SK-N-SH treated with all-trans-retinoic acid at 6 μM for 48 hours (cell line): ENCODE data around the gene TSPAN3.

Source experiments
- ATAC-seq: fragments of 200-7000 bp; cut with Tn5 transposase; 3 replicates; pipeline ENCODE4 v1.9.1; 2020; ENCODE audit warnings: mild to moderate bottlenecking, moderate library complexity
- ARNTL ChIP-seq: fragments of 450-650 bp; formaldehyde crosslinking; IDR thresholded peaks from 2 replicates; pipeline ENCODE4 v1.5.0; 2020; ENCODE audit warnings: low read depth, mild to moderate bottlenecking, moderate library complexity, borderline replicate concordance
- BACH2 ChIP-seq: fragments of 250-450 bp; sonication (Bioruptor Pico); IDR thresholded peaks from 2 replicates; pipeline ENCODE4 v1.9.0; 2021; ENCODE audit warnings: mild to moderate bottlenecking, borderline replicate concordance
- CREB5 ChIP-seq: fragments of 250-450 bp; sonication (Bioruptor Pico); IDR thresholded peaks from 2 replicates; pipeline ENCODE4 v1.5.1; 2020; ENCODE audit warnings: low read depth, mild to moderate bottlenecking, moderate library complexity
- CSDC2 ChIP-seq: fragments of 250-450 bp; sonication (Bioruptor Pico); IDR thresholded peaks from 2 replicates; pipeline ENCODE4 v1.5.0; 2020; ENCODE audit warnings: mild to moderate bottlenecking, moderate library complexity
- ESRRG ChIP-seq: fragments of 250-450 bp; sonication (Bioruptor Pico); IDR thresholded peaks from 2 replicates; pipeline ENCODE4 v1.6.1; 2021; ENCODE audit warnings: mild to moderate bottlenecking
- GLIS3 ChIP-seq: fragments of 250-450 bp; sonication (Bioruptor Pico); IDR thresholded peaks from 2 replicates; pipeline ENCODE4 v1.5.0; 2020; ENCODE audit warnings: mild to moderate bottlenecking, moderate library complexity
- ISL1 ChIP-seq: fragments of 250-450 bp; sonication (Bioruptor Pico); IDR thresholded peaks from 2 replicates; pipeline ENCODE4 v2.1.2; 2022; ENCODE audit warnings: mild to moderate bottlenecking, moderate library complexity
- OSR1 ChIP-seq: fragments of 250-450 bp; sonication (Bioruptor Pico); IDR thresholded peaks from 2 replicates; pipeline ENCODE4 v1.8.0; 2022; ENCODE audit warnings: moderate library complexity, mild to moderate bottlenecking, inconsistent platforms
- PPARA ChIP-seq: fragments of 250-450 bp; sonication (Bioruptor Pico); IDR thresholded peaks from 2 replicates; pipeline ENCODE4 v1.5.0; 2020; ENCODE audit warnings: mild to moderate bottlenecking, borderline replicate concordance
- TCF4 ChIP-seq: fragments of 250-450 bp; sonication (Bioruptor Pico); IDR thresholded peaks from 2 replicates; pipeline ENCODE4 v1.8.0; 2021; ENCODE audit warnings: mild to moderate bottlenecking, moderate library complexity, borderline replicate concordance
- TOX ChIP-seq: fragments of 250-450 bp; sonication (Bioruptor Pico); IDR thresholded peaks from 2 replicates; pipeline ENCODE4 v1.8.0; 2021; ENCODE audit warnings: mild to moderate bottlenecking, moderate library complexity, borderline replicate concordance
- ZC3H10 ChIP-seq: fragments of 250-450 bp; sonication (Bioruptor Pico); IDR thresholded peaks from 2 replicates; pipeline ENCODE4 v1.5.1; 2021; ENCODE audit warnings: mild to moderate bottlenecking, moderate library complexity
- ZFP3 ChIP-seq: fragments of 250-450 bp; sonication (Bioruptor Pico); IDR thresholded peaks from 2 replicates; pipeline ENCODE4 v1.5.0; 2020; ENCODE audit warnings: mild to moderate bottlenecking, moderate library complexity
- ZNF565 ChIP-seq: fragments of 450-650 bp; formaldehyde crosslinking; conservative IDR thresholded peaks from 2 replicates; pipeline ENCODE4 v1.5.0; 2020; ENCODE audit warnings: low read depth, mild to moderate bottlenecking, moderate library complexity
- ZNF70 ChIP-seq: fragments of 450-650 bp; formaldehyde crosslinking; IDR thresholded peaks from 2 replicates; pipeline ENCODE4 v1.5.0; 2020; ENCODE audit warnings: mild to moderate bottlenecking, moderate library complexity
- ZNF8 ChIP-seq: fragments of 450-650 bp; formaldehyde crosslinking; IDR thresholded peaks from 2 replicates; pipeline ENCODE4 v1.5.0; 2020; ENCODE audit warnings: mild to moderate bottlenecking, moderate library complexity
- TF ChIP-seq, protein P1 (sequence below): fragments of 250-450 bp; sonication (Bioruptor Pico); IDR thresholded peaks from 2 replicates; pipeline ENCODE4 v1.5.1; 2021; ENCODE audit warnings: mild to moderate bottlenecking, moderate library complexity
- TF ChIP-seq, protein P2 (sequence below): fragments of 250-450 bp; sonication (Bioruptor Pico); IDR thresholded peaks from 2 replicates; pipeline ENCODE4 v1.8.0; 2021; ENCODE audit warnings: low read depth, mild to moderate bottlenecking, moderate library complexity, borderline replicate concordance
- TF ChIP-seq, protein P3 (sequence below): fragments of 250-450 bp; sonication (Bioruptor Pico); IDR thresholded peaks from 2 replicates; pipeline ENCODE4 v1.5.0; 2020; ENCODE audit warnings: mild to moderate bottlenecking, moderate library complexity
- TF ChIP-seq, protein P4 (sequence below): fragments of 250-450 bp; sonication (Bioruptor Pico); IDR thresholded peaks from 2 replicates; pipeline ENCODE4 v1.8.0; 2020; ENCODE audit warnings: mild to moderate bottlenecking, moderate library complexity, borderline replicate concordance

The TSPAN3 gene

GRCh38 chr15:77066971-77067690, 3.8 kb downstream of the TSPAN3 start:
- TF ChIP-seq BACH2 (CRISPR knock-in tag), result no peak
- TF ChIP-seq ISL1 (CRISPR knock-in tag), result 0 out of 2 replicates have a peak, but pooled peaks have one; percentile 20
- no peak for ATAC-seq

DNA sequence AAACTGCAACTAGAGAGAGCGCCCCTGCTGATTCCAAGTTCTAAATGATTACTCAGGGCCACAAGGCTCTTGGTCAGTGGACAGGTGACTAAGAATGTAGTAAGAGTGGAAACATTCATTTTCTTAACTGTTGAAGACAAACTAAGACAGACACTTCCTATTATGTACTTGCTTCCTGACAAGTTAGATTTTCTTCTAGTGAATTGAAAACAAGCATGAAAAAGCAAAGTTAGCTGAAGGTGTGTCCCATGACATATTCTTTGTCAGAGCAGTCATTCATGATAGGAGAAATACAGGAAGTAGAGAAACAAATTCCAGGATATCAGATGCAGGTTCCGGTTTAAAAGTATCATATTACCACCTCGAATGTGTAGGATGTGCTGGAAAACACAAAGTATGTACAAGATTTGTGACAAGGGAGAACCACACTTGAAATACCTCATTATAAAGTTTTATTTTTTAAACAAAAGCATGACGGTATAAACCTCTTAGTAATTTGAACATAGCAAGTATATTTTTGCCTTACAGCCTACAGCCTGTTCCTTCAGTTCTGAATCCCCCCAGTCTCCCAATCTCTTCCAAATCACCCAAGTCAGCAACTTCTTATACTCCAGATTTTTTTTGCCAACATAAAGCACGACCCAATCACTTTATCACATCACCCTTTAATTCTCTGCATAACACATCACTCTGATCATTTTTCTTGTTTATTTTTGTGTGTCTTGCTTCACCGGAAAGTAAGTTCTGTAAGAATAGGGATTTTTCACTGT, 6.2 kb downstream of the TSPAN3 start:
- TF ChIP-seq TCF4, result no peak
- TF ChIP-seq CREB5 (CRISPR knock-in tag), result no peak
- TF ChIP-seq, protein P1, sequence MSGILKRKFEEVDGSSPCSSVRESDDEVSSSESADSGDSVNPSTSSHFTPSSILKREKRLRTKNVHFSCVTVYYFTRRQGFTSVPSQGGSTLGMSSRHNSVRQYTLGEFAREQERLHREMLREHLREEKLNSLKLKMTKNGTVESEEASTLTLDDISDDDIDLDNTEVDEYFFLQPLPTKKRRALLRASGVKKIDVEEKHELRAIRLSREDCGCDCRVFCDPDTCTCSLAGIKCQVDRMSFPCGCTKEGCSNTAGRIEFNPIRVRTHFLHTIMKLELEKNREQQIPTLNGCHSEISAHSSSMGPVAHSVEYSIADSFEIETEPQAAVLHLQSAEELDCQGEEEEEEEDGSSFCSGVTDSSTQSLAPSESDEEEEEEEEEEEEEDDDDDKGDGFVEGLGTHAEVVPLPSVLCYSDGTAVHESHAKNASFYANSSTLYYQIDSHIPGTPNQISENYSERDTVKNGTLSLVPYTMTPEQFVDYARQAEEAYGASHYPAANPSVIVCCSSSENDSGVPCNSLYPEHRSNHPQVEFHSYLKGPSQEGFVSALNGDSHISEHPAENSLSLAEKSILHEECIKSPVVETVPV (CRISPR knock-in tag), result no peak
- TF ChIP-seq, all 23 proteins: peak for 0
- peak; percentile 51 for ATAC-seq

DNA sequence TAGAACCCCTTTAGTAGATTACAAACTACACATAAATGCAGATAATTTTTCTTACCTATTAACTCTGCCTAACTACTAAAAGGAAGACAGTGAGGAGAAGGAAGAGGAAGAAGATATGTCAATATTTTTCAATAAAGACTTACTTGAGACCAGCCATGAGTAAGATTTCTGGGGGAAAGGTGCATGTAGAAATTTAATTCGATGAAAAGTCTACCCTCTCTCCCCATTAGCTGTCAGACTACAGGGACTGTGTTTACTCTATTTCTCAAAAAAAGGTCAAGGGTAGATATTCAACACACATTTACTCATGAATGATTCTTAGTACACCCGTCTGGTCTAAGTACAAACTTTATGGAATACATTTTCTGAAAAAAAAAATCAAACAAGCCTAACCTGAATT, 6.8 kb downstream of the TSPAN3 start:
- ATAC-seq, result no peak
- TF ChIP-seq ARNTL (CRISPR knock-in tag) (no peak), ZNF70 (CRISPR knock-in tag) (no peak), GLIS3 (CRISPR knock-in tag) (no peak), TOX (no peak), CSDC2 (CRISPR knock-in tag) (no peak)

DNA sequence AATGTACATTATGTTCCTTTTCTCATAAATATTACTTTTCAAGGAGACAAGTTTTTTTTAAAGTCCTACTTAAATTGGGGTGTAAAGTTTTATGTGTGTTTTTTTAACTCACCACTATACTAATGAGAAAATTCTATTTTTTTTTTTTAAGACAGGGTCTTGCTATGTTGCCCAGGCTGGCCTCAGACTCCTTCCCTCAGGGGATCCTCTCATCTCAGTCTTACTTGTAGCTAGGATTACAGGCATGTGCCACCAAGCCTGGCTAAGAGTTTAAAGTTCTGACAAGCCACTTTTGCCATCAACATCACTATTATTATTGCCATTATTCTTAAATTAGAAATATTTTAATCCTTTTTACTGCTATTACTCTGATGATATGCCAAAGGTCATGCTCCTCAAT, 7.7 kb downstream of the TSPAN3 start:
- TF ChIP-seq CREB5 (CRISPR knock-in tag) (no peak), ZNF8 (CRISPR knock-in tag) (no peak), BACH2 (CRISPR knock-in tag) (no peak), OSR1 (CRISPR knock-in tag) (no peak), ZC3H10 (CRISPR knock-in tag) (no peak), ZNF565 (no peak), PPARA (CRISPR knock-in tag) (no peak), TCF4 (no peak), ESRRG (CRISPR knock-in tag) (no peak), ISL1 (CRISPR knock-in tag) (no peak), ARNTL (CRISPR knock-in tag) (no peak), ZNF70 (CRISPR knock-in tag) (no peak)
- TF ChIP-seq, protein P2, sequence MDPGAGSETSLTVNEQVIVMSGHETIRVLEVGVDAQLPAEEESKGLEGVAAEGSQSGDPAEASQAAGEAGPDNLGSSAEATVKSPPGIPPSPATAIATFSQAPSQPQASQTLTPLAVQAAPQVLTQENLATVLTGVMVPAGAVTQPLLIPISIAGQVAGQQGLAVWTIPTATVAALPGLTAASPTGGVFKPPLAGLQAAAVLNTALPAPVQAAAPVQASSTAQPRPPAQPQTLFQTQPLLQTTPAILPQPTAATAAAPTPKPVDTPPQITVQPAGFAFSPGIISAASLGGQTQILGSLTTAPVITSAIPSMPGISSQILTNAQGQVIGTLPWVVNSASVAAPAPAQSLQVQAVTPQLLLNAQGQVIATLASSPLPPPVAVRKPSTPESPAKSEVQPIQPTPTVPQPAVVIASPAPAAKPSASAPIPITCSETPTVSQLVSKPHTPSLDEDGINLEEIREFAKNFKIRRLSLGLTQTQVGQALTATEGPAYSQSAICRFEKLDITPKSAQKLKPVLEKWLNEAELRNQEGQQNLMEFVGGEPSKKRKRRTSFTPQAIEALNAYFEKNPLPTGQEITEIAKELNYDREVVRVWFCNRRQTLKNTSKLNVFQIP (CRISPR knock-in tag), result no peak
- no peak for ATAC-seq

DNA sequence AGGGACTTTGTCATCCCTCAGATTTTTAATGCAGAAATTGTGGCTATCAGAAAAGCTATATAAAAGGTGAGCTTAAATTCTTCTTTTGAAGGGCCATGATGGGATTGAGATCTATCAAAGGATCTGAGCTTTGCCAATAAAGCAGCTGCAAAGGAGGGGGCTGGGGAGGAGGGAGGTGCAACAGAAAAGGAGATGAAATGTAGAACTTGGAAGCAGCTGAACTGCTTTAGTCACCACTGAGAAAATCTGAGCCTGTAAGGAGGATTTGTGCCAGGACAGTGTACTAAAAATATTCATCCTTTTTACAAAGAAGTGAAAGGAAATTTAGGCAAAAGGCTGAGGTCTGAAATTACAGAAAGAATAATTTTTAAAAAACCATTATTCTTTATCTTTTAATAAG, 10.4 kb downstream of the TSPAN3 start:
- peak; percentile 61 for ATAC-seq
- TF ChIP-seq CREB5 (CRISPR knock-in tag), result no peak
- no peak for TF ChIP-seq ZFP3 (CRISPR knock-in tag)
- TF ChIP-seq, protein P3, sequence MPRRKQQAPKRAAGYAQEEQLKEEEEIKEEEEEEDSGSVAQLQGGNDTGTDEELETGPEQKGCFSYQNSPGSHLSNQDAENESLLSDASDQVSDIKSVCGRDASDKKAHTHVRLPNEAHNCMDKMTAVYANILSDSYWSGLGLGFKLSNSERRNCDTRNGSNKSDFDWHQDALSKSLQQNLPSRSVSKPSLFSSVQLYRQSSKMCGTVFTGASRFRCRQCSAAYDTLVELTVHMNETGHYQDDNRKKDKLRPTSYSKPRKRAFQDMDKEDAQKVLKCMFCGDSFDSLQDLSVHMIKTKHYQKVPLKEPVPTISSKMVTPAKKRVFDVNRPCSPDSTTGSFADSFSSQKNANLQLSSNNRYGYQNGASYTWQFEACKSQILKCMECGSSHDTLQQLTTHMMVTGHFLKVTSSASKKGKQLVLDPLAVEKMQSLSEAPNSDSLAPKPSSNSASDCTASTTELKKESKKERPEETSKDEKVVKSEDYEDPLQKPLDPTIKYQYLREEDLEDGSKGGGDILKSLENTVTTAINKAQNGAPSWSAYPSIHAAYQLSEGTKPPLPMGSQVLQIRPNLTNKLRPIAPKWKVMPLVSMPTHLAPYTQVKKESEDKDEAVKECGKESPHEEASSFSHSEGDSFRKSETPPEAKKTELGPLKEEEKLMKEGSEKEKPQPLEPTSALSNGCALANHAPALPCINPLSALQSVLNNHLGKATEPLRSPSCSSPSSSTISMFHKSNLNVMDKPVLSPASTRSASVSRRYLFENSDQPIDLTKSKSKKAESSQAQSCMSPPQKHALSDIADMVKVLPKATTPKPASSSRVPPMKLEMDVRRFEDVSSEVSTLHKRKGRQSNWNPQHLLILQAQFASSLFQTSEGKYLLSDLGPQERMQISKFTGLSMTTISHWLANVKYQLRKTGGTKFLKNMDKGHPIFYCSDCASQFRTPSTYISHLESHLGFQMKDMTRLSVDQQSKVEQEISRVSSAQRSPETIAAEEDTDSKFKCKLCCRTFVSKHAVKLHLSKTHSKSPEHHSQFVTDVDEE, result no peak
- TF ChIP-seq ZNF565, result no peak
- no peak for TF ChIP-seq TOX
- no peak for TF ChIP-seq ZNF70 (CRISPR knock-in tag)
- TF ChIP-seq CSDC2 (CRISPR knock-in tag), result no peak
- no peak for TF ChIP-seq GLIS3 (CRISPR knock-in tag)
- no peak for TF ChIP-seq PPARA (CRISPR knock-in tag)
- TF ChIP-seq, protein P4, sequence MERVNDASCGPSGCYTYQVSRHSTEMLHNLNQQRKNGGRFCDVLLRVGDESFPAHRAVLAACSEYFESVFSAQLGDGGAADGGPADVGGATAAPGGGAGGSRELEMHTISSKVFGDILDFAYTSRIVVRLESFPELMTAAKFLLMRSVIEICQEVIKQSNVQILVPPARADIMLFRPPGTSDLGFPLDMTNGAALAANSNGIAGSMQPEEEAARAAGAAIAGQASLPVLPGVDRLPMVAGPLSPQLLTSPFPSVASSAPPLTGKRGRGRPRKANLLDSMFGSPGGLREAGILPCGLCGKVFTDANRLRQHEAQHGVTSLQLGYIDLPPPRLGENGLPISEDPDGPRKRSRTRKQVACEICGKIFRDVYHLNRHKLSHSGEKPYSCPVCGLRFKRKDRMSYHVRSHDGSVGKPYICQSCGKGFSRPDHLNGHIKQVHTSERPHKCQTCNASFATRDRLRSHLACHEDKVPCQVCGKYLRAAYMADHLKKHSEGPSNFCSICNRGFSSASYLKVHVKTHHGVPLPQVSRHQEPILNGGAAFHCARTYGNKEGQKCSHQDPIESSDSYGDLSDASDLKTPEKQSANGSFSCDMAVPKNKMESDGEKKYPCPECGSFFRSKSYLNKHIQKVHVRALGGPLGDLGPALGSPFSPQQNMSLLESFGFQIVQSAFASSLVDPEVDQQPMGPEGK (CRISPR knock-in tag), result no peak
